Middle frontal gyrus (tissue), 1 donor: ENCODE data around the gene HIGD1A.

Experiments
- DNase-seq: peaks from one replicate; pipeline ENCODE4 v3.0.0-alpha.2; 2015; ENCODE audit warnings: low spot score; ENCODE audit errors: extremely low spot score

The HIGD1A gene

DNA sequence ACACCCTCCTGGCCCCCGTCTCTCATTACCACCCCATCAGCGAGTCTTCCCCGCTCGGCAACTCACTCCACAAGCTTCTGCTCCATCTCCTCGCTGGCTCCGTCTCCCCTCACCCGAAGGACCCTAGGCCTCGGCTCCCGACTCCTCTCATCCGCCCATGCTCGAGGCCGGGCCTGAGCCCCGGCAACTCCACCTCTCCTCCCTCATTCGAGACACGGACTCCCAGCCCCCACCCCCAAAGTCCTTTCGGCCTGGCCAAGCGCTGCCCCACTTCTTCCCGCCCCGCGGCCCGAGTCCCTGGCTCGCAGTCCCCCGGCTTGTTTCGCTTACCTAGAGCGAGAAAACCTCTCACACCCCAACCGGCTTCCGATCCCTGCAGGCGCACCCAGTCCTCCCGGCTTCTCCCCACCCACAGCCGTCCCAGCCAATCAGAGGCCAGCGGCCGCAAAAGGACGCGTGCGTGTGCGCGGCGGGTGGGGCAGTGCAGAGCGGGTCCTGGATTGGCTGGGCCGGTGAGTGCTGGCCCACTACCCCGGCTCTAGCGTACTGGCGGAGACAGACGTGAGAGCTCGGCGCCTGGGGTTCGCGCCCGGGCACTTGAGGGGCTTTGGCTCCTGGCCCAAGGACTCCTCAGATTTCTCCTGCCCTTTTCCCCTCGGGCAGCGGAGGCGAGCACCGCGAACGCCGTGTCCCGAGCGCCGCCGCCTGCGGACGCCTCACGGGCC lies at the start of gene HIGD1A:
Gene HIGD1A (minus strand): TSS at position 385 of the 725 bp plus-strand sequence. CDS start 10,237 bp downstream, outside the sequence.
- peak; percentile 95 for DNase-seq

DNA sequence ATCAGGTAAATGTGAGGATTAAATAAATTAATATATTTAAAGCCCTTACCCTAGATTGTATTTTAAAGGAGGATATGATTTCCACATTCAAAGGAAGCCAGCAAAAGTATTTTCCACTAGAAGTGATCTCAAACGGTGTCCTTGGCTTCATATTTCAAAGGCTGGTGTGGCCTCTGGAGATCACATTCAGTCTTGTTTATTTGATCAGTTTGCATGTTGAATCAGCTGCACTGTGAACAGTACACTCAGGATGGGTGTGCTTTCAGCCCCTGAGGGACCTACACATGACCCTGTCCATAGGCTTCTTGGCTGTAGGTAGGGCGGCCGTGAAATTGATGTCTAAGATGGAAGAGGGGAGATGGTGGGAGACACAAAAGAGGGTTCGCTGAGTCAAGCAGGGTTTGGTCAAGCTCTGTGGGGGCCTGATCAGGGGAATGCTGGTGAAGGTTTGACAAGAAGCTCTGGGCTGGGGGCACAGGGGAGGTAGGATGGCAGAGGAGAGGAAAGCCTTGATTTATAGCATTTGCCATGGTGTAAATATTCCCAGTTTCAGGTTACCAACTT lies 49.5 kb upstream of the HIGD1A start:
- no peak for DNase-seq

DNA sequence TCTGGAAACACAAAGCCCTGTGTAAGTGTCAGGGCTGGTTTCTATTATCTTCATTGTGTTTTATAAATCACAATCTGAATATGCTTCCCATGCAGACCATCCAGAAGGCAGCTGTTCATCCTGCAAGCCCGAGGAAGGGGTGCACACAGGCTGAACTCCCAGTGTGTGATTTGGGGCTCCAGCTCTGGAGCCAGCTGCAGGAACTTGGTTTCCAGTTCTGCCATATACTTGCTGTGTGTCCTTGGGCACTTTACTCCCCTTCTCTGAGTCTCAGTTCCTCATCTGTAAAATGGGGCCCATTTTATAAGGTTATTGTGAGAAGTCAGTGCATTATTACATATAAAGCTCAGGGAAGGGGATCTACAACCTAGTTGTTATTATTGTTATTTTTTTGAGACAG lies 48.8 kb upstream of the HIGD1A start:
- DNase-seq, result no peak

DNA sequence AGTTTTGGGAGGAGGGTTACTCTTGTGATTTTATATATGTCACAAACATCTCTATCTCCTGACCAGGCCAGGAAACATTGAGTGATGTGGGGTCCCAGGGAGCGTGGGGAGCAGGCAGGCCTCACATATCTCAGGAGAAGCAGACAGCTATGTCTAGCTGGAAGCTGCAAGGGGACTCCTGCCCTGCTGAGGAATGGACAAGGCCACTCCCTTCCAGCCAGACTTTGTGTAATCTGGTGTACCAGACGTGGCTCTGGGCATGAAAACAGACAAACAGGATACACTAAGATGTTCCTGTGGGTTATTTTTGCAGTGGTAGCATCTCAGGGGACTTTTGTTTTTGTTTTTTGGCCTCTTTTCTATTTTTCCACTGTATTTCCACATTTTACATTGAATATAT lies 48.2 kb upstream of the HIGD1A start:
- no peak for DNase-seq

DNA sequence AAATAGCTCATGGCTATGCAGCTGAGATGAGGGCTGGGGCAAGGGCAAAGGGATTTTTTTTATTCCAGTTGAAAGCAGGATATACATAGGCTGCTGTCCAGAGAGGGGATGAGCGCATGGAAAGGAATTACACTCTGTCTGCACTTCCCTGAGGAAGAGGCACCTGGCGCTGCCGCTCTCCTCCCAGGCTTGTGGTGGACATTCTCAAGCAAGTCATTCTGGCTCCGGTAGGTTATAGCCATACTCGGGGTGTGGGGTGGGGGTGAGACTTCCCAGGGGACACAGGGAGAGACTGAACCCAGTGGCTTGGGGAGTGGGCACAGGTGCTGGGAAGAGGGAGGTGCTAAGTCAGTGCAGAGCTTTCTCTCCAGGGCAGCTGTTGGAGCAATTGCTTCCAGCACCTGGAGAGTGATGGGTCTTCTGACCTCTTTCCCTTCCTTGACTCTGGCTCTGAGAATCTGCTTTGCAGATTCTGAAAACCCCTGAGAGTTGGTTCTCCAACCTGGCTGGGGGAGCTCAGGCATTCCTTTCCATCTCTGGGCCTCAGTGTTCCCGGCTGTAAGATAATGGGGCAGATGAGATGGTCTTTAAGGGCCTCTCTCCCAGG lies 47.0 kb upstream of the HIGD1A start:
- no peak for DNase-seq

DNA sequence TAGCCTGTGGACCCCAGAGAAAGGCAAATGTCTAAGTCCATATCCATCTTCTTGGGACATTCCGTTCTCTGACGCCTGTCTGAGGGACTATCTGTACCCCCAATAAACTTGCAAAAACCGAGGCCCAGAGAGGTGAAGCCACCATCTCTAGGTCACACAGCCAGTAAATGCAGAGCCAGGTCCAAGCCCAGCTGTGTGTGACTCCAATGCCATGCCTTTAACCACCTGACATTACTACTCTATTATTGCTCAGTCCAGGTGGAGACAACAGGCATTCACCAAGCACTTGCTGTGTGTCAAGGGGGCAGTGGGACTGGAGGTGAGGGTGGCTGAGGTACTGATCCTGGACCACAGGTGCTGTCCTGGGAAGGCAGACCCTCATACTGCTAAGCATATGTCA lies 46.0 kb upstream of the HIGD1A start:
- DNase-seq, result no peak

DNA sequence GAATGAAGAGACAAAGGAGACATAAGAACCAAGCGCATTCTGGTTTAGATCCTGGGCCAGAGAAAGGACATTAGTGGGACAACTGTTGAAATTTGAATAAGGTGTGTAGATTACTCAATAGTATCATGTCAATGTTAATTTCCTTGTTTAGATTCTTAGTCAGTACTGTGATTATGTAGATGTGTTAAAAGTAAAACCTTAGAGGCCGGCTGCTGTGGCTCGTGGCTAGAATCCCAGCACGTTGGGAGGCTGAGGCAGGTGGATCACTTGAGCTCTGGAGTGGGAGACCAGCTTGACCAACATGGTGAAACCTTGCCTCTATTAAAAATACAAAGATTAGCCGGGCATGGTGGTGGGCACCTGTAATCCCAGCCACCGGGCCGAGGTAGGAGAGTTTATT lies 44.7 kb upstream of the HIGD1A start:
- no peak for DNase-seq

DNA sequence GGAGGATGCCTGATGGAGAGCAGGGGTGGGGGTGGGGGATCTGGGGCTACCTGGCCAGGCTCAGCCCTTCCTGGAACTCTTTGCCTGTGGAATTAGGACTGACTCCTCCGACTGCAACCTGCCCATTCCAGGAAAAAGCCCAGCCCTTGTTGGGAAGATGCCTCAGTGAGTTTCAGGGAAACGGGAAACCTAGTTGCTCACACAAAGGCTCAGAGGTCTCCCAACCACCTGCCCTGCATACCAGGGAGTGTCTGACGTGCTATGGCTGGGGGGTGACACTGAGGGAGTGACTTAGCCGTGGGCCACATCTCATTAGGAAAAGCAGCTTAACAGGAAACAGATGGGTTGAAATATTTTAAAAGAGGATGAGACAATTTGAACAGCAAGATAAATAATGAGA lies 43.4 kb upstream of the HIGD1A start:
- no peak for DNase-seq

DNA sequence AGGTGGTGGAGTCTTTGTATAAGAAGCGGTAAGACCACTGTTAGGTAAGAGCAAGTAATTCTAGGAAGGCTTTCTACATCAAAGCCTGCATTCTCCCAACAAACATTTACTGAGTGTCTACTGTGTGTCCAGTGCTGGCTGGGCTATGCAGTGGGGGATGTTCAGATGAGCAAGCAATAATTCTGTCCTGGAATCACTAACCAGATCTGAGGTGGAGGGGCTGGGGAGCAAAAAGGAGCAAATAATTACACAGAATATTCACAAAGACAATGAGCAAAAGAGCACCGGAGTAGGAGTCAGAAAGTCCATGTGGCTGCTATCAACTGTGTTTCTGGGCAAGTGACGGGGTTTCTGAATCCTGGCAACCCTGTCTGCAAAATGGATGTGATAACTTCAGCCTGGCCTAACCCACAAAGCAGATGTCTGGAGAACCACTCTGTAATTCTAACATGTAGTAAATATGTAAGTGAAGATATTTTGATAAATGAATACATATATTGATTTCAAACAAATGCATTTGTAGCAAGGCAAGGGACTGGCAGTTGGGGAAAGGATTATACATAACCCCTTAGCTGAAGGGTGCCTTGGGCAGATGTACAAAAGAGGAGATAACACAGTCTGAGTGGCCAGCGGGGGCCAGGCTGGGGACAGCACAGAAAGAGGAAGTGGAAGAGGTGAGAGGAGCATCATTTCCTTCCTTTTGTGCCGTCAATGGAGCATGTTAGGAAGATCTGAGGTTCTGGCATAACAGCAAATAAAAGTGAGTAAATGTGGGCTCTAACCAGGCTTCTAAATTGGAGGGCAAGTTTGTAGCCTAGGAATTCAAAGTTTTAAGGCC lies 42.6 kb upstream of the HIGD1A start:
- no peak for DNase-seq

DNA sequence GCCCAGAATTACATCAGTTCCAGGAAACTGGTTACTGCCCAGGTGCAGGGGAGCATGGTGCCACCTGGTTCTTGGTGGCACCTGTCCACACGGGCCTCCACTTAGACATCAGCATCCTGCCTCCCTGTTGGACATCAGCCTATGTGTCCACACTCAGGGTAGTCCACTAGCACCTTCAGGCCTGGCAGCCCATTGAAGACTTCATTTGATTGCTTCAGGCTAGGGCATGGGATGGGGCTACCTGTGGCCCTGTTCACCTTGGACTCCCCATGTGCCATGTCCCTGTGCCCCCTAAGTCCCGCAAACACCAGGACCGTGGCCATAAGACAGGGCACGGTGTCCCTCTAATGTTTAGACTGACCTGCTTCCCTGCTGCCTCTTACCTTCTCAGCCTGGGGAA lies 40.5 kb upstream of the HIGD1A start:
- no peak for DNase-seq

DNA sequence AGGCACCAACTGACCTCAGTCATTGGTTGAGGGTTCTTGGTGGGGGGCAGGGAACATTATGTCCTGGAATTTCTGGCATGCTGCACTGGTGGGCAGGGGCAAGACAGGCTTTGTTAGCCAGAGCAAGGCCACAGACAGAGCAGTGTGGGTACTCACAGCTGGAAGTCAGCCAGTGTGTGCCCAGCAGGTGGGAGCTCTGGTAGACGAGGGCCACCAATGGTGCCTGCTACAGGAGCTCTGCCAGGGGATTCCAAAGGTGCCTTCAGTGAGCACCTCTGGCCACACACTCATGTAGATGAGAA lies 40.1 kb upstream of the HIGD1A start:
- no peak for DNase-seq

DNA sequence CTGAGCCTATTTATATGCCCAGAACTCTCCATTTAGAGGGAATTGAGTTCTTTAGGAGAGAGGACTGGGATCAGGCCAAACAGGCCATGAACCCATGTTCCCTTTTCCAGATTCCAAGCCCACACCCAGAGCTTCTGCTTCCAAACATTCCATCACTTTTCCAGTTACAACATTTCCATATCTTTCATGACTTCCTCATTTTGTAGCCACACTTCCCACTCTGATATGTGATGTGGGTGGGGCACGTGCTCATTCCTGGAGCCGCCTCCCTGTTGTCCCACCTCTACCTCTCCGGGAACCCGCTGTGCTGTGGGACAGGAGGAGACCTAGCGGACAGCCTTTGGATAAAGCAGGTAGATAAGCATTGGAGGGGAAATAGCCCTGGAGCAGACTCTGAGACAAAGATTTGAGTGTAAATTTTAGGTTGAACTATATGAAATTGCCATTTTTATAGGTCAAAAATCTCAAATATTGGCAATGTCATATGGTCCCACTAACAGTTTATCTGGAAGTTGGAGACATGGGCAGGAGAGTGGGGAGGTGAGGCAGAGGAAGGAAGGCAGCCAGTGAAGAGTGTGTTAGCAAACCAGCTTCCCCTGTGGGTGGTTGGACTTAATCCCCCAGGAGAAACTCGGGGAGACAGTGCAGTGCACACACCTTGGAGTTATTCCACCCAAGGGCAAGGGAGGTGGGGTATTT lies 39.6 kb upstream of the HIGD1A start:
- DNase-seq, result no peak

DNA sequence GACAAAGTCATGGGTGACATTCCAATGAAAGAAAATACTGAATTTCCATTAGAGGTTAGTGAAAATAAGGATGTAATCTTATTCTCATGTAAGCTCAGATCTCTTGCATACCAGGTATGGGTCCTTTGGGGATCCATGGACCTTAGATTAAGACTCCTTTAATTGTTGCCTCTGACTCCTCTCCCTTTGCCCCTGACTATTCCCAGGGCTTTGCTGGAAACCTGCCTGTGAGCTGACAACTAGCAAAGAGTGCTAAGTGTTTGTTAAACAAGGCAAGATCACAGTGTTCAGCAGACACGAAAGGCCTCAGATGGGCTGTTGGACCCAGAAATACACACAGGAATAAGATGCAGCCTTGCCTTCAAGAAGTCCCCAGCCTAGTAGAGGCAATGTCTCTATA lies 37.0 kb upstream of the HIGD1A start:
- DNase-seq, result no peak

DNA sequence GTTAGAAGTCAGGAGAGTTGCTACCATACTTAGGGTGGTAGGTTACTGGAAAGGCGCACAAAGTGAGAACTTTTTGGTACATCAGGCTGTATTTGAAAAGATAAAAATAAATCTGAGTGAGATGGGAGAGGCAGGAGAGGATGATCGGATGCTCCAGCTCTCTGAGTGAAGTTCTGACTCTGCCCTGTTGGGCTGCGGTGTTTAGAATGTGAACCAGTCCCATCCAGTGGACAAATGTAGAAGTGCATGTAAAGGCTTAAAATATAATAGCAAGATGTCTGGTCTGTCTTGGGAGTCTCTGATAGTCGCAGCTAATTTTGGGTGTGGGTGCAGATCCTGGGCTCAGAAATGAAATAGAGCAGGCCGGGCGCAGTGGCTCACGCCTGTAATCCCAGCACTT lies 35.3 kb upstream of the HIGD1A start:
- DNase-seq, result peak; percentile 44

DNA sequence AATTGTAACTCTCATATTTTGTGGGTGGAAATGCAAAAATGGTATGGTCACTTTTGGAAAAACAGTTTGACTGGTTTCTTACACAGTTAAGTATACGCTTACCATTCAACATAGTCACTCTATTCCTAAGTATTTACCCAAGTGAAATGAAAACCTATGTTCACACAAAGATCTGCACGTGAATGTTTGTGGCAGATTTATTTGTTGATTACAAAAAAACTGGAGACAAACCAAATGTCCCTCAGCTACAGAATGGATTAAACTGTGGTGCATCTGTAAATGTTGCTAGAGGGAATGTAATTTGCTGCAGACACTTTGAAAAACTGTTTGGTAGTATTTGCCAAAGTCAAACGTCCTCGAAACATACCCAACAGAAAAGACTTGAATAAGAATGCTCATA lies 34.3 kb upstream of the HIGD1A start:
- DNase-seq, result no peak

DNA sequence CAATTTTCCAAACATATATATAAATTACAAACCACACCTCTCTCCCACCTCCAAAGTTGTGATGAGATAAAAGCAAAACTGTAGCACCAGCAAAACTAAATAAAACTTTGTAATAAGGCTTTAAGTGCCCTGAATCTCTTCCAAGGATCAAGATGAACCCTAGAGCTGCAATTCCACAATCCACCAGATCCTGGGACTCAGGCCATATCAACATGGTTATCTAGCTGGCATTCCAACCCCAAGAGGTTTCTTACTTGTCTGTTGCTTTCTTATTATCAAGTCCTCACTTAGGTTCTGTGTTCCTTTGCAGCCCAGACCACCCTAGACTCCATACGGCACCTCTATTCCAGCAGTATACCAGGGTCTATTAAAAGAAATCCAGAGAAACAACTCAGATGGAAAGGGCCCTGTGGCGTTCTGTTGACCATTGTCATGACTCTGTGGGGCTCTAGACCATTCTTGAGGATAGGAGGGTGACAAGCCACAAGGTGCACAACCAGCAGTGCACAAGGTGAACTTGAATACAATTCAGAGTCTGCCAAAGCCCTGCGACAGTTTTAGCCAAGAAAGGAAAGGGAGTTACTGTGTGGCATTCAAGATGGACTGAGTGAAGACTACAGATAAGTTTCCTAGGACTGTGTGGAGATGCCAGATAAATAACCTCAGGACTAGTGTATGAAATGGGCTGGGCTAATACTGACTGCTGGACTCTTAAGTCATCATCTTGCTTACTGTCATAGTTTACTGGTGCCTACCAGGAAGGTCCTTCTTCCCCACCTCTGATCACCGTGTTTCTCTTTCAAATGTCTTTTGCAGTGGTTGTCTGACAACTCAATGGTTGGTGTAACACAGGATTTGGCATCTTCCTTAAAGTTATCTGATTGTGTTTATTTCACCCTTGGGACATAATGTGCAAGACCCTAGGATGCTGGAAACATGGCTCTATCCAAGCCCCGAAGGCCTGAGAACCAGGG lies 32.1 kb upstream of the HIGD1A start:
- no peak for DNase-seq

DNA sequence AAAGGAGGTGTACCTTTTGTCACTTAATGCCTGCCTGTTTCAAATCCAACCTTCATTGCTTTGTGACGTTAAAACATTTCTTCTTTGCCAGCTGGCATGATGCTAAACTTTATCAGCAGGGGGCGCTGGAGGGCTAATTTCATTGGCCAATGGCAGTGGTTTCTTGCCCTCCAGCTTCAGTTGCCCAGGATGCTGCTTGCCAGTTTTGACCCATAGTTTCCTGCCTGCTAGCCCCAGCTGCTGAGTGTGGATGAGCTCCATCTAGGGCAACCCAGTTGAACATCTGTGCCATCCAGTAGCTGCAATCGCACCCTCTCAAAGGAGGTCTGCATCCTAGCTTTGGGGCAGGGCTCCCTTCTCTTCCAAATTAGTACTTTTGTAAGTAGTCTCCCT lies 27.0 kb upstream of the HIGD1A start:
- no peak for DNase-seq

DNA sequence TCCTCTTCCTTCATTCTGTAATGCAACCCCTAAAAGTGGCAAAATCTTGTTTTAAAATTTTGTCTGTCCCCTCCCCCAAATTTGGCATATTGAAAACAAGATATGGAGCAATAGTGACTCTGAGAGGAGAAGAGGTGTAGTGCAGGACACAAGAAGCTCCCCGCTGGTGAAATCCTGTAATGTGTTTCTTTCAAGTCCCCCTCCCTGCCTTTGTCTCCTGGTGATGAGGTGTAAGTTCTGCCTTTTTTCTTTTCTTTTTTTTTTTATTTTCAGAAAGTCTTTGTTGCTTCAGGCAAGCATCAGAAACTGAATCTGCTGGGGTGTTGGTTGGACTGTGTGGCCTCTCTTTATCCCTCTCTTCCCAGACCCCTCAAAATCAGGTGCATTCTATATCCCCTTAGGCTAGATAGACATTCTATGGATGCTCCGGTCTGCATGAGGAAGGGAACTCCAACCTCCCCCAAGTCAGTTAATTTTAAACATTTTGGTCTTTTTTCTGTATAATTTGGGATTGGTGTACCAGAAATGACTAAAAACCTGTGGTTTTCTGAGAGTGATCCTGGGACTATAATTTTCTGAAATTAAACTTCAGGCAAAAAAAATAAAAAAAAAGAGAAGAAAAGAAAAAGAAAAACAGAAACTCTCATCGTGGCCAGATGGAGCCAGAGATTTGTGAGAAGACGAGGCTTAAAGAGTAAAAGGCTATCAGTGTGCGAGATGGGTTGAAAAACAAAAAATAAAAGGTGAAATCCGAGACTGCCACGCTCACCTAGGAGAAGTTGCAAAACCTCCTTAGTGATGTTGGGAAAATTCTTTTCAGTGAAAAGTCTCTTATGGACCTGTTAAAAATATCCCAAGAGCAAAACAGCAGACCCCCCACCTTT lies 26.4 kb upstream of the HIGD1A start:
- no peak for DNase-seq

DNA sequence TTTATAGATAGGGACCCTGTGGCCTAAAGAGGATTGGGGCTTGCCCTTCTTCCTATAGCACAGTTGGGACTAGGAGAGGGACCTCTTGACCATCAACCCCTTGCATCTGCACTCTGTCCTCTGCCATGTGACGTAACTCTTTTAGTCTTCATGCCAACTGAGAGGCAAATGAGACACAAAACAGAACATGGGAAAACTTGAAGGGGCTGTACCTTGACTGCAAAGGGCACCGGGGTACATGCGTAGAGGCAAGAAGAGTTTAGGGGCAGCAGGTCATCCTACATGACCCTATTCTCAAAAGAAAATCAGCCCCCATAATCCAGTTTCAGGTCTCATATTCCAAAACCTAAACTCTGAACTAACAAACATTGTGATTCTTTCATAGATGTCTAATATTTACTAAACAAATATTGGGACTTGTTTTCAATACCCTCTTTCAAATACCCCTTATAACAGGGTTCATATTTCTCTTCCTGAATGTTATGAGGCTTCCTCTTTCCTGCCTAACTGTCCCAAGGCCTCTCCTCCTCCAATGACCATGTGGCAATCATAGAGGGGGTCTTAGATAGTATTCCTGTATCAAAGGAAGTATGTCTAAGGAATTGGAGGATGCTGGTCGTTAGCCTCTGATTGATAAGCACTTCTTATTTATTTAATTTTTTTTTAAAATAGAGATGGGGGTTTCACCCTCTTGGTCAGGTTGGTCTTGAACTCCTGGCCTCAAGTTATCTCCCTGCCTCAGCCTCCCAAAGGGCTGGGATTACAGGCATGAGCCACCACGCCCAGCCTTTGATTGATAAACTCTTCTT lies 25.5 kb upstream of the HIGD1A start:
- DNase-seq, result no peak
